Renal cortex interstitium (tissue), 11 donors: ENCODE data around the gene FAM193A. TPM values are rescaled to one million over a fixed set of nuclear protein-coding genes. Genes with fewer than 3 reads are reported as not detected.
"Not testable (repeated sequence)": the region's sequence is repeated elsewhere in the genome, so short reads cannot be mapped to it uniquely, and the experiment has no call there.

Experiments used
- DNase-seq, 11 donors: peaks; one replicate each; pipeline ENCODE4 v3.0.0-alpha.2; 2013; ENCODE audit warnings: low read depth in 9 of 11, low spot score in 4 of 11; ENCODE audit errors: extremely low read depth in 1 of 11
- polyA plus RNA-seq, 3 donors: library from polyadenylated mRNA; unstranded; fragments of 120-200 nt; gene quantifications; one replicate each; pipeline ENCODE4 v1.2.1, GENCODE V29; 2013; ENCODE audit not compliant: insufficient read length in 3 of 3

FAM193A gene
- polyA plus RNA-seq, 3 donors: 26.5 to 29.7 (median 29.2) TPM

DNA sequence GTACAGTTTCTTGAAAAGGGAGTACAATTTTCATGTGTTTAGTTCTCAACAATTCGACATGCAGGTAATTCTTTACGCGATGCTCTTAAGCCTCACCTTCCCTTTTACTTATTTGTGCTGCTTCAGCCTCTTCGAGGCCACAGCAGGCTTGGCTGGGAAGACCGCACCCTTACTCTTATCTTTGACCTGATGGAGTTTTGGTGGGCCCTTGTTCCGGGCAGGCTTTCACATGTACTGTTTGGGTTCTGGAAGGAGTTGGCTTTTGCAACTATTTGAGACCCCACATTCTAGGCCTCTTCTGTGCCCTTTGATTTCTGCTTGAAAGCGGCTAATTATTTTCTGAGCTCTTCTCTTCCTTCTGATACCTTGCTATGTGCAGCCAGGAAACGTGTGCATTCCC lies 60.2 kb downstream of the FAM193A start:
- DNase-seq: no peak

DNA sequence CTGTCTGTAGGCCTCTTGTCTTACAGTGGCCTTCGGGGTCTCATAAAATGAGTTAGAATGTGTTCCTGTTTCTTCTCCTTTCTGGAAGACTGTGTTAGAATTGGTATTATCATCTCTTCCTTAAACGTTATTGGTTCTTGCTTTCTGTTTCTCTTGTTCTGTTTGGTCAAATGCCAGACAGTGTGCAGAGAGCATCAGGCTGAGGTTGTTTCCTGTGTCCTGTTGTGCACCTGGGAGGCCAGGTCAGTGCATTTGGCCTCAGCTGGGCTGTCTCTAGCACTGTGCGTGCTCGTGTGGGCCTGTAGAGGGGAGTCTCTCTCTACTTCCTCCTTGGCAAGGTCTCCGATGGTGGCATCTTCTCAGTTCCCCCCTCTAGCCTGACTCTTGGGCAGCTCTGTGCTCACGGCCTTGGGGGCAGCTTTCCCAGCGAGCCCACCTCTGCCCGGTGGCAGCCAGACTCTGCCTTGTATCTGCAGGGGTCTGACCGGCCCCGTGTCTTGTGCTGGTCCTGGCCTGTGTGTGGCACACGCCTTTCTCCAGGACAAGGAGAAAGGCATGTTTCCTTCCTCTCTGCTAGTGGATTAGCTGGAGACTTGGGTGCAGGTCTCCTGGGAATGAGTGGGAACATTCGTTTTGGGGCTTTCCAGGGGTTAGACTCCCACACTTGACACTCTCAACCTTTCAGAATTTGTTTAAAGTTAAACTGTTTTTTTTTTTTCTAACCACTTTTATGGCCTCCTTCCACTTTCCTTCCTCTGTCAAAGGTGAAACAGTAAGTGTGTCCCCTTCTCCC lies 62.3 kb downstream of the FAM193A start:
- DNase-seq: no peak

GRCh38 chr4:2599304-2599654 lies 62.8 kb downstream of the FAM193A start:
- DNase-seq: no peak

- DNase-seq: no peak
Observed at GRCh38 chr4:2600878-2601277, 64.4 kb downstream of the FAM193A start.

DNA sequence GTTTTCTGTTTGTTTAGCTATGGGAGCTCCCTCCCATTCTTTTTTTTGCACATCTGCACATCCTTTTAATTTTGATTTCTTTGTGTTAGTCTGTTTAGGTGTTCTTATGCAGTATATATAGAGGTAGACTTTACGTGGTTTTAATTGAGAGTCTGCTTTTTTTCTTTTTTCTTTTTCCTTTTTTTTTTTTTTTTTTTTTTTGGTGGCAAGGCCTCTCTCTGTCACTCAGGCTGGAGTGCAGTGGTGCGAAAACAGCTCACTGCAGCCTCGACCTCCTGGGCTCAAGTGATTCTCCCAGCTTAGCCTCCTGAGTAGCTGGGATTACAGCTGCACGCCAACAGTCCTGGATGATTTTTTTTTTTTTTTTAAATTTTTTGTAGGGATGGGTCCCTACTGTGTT lies 68.2 kb downstream of the FAM193A start:
- DNase-seq: no peak

GRCh38 chr4:2606960-2607506 lies 70.6 kb downstream of the FAM193A start:
- DNase-seq: no peak

DNA sequence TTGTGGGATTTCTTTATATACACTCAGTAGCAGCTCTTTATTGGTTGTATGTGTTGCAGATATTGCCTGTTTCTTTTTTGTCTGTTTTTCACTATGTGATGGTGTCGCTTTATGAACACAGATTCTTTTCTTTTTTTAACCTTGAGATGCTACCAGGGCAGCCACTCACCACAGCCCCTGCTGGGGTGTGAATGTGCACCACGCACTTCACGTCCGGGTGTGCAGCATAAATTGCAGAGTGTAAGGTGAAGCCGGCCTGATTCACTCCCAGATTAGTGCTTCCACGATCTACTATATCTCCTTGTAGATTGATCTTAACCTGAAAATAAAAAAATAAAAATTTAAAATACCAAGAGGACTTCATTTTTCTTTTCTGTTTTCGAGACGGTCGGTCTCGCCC lies 71.4 kb downstream of the FAM193A start:
- no peak for DNase-seq

DNA sequence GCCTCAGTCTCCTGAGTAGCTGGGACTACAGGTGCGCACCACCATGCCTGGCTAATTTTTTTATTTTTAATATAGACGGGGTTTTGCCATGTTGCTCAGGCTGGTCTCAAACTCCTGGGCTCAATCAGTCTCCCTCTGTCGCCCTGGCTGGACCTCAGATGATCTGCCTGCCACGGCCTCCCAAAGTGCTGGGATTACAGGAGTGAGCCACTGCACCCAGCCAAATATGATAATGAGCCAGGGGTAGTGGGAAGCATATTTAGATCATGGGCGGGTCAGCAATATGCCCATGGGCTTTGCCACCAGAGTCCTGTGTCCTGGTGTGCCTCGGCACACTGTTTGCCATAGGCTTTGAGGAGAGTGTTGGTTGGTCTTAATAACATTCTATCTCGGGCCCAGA lies 71.8 kb downstream of the FAM193A start:
- no peak for DNase-seq

DNA sequence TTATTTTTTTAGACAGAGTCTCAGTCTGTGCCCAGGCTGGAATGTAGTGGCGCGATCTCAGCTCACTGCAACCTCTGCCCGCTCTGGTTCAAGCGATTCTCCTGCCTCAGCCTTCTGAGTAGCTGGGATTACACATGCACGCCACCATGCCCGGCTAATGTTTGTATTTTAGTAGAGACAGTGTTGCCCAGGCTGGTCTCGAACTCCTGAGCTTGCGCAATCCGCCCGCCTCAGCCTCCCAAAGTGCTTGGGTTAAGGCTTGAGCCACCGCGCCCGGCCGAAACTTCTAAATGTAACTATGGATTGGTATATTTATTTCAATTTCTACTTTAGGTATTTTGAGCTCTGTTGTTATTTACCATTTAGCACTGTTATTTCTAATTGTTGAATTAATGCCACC lies 79.4 kb downstream of the FAM193A start:
- no peak for DNase-seq

GRCh38 chr4:2617955-2618354 lies 81.5 kb downstream of the FAM193A start:
- DNase-seq: no peak

- DNase-seq: not testable (repeated sequence)
Observed at GRCh38 chr4:2618729-2619128, 82.3 kb downstream of the FAM193A start.

- no peak for DNase-seq
Observed at GRCh38 chr4:2619459-2619858, 83.0 kb downstream of the FAM193A start.

DNA sequence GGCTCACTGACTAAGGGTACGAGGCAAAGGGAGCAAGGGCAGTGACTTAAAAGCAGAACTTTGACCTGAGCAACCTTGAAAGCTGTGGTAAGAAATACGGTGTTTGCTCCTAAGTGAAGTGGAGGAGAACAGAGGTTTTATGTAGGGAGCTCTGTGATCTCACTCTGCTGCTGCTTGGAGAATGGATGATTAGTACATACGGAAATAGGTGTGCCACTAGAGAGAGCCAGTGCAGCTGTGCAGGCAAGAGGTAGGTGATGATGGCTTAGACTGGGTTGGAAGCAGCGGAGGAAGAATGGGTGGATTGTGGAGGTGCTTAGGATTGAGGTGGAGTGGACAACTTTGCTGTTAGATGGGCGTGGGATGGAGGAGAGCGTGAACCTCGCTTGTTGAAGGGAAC lies 85.0 kb downstream of the FAM193A start:
- no peak for DNase-seq

GRCh38 chr4:2623442-2623841 lies 87.0 kb downstream of the FAM193A start:
- no peak for DNase-seq

- DNase-seq: no peak
Observed at GRCh38 chr4:2624782-2625530, 88.5 kb downstream of the FAM193A start.

- no peak for DNase-seq
Observed at GRCh38 chr4:2626231-2626630, 89.8 kb downstream of the FAM193A start.

- DNase-seq: no peak
Observed at GRCh38 chr4:2630556-2631273, 94.3 kb downstream of the FAM193A start.

DNA sequence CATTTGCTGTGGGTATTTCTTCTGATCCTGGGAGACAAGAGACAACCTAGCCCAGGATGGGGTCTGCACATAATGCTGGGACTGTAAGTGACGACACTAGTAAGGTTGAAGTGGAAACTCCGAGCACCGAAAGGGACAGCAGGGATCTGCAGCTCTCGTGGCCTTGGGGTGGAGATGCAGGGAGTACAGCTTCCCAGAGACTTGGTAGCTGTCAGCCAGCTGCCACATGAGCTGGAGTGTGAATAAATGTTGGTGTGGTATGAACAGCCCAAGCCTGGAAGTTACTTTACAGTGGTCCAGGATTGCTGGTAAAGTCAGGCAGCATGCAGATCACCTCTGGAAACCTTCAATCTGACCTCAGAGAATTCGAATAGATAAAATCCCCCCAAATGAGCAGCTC lies 97.6 kb downstream of the FAM193A start:
- no peak for DNase-seq

DNA sequence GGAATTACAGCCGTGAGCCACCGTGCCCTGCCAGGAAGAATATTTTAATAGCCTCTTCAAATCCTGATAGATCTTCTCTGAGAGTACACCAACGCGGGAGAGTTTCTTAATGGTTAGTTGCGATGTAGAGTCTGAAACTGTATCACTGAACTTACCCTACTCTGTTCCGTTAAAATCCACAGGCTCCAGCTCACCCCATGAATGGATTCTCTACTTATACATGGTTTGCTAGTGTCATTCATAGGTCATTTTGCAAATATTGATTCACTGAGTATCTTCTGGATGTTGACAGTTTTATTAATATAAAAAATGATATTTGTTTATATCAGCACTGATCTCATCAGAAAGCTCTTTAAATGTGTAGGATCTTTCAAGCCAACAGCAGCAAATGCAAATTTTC lies 99.9 kb downstream of the FAM193A start:
- DNase-seq: no peak

GRCh38 chr4:2636994-2637393 lies 100.5 kb downstream of the FAM193A start:
- not testable (repeated sequence) for DNase-seq
